Measurements from ENCODE around the gene GRHPR.

The GRHPR gene

GRCh38 chr9:37395663-37396062 lies 26.8 kb upstream of the GRHPR start:
- in situ Hi-C loops (cut with MboI; ENCODE audit: low sequenced_read_pairs), result loop anchor here (25.0 kb wide), 1 partner anchor 533 kb away; no protein-coding TSS in a partner anchor

GRCh38 chr9:37397948-37398347 lies 24.5 kb upstream of the GRHPR start:
- in situ Hi-C loops (cut with MboI; ENCODE audit: low sequenced_read_pairs), result loop anchor here (25.0 kb wide), 1 partner anchor 536 kb away; no protein-coding TSS in a partner anchor

DNA sequence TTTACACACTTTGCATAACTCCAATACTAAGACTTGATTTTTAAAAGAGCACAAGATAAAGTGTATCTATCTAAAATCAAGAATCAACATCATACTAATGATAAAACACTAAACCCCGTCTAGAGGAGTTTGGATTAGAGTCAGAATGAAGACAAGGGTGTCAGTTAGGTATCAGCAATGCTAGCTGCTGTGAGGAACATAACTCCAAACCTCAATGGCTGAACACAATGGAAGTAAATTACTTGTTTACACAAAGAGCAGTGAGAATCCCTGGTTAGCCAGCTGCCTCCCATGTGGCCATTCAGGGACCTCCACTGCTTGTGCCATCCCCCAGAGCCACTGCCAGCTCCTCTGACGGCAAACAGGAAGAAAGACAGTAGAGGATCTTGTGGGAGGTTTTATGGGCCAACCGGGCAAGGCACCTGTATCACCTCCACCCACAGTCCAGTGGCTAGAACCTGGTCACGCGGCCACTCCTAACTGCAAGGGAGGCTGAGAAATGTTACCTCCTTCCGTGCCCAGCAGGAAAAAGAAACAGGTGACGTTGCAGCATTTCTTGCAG lies 24.0 kb upstream of the GRHPR start:
- in situ Hi-C loops (cut with MboI; ENCODE audit: low sequenced_read_pairs), result loop anchor here (25.0 kb wide), 1 partner anchor 536 kb away; no protein-coding TSS in a partner anchor

GRCh38 chr9:37399336-37399735 lies 23.2 kb upstream of the GRHPR start:
- in situ Hi-C loops (cut with MboI; ENCODE audit: low sequenced_read_pairs), result loop anchor here (25.0 kb wide), 1 partner anchor 537 kb away; no protein-coding TSS in a partner anchor

DNA sequence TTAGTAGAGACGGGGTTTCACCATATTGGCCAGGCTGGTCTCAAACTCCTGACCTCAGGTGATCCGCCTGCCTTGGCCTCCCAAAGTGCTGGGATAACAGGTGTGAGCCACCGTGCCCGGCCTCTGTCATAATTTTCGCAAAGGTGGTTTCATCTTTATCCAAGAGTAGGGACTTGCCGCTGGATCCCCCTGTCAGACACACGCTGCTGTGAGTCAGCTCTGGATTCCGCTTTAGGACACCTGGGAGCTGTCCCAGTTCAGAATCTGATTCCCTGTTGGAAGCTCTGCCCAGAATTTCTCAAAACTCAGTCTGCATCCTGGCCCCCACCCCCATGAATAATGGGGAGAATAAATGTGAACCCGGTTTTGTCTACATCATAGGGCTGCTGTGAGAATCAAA lies 17.9 kb upstream of the GRHPR start:
- in situ Hi-C loops (cut with MboI; ENCODE audit: low sequenced_read_pairs), result no loop called here

DNA sequence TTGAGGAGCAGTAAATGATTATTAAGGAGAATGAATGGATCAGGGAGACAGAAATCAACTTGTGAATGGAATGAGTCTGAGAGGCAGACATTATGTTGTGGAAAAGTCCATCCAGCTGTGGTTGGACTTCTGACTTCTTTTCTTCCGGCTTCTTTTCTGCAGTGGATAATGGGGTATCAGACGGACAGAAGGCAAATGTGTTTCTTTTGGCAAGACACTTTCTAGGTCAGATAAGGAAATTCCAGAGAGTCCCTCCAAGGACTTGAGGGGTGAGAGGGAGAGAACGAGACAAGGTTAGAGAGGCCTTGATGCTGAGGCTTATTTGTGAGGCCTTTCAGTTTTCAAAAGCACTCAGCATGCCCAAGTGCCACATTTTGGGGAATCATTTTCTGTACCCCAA lies 17.1 kb upstream of the GRHPR start:
- in situ Hi-C loops (cut with MboI; ENCODE audit: low sequenced_read_pairs), result no loop called here

DNA sequence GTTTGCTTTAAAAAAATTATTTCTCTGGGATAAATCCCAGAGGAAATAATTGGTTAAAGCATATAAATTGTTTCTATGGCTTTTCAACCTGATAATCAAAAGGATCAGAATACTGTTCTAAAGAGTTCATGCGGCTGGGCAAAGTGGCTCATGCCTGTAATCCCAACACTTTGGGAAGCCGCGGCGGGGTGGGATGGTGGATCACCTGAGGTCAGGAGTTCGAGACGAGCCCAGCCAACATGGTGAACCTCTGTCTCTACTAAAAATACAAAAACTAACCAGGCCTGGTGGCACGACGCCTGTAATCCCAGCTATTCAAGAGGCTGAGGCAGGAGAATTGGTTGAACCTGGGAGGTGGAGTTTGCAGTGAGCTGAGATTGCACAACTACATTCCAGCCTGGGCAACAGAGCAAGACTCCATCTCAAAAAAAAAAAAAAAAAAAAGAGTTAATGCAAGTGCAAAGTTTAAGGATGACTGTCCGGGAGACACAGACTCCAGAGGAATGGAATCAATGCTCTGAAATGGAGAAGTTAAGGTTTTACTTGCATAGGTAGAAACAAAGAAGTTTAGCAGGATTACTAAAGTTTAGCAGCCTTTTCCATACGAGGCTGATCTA lies 16.6 kb upstream of the GRHPR start:
- in situ Hi-C loops (cut with MboI; ENCODE audit: low sequenced_read_pairs), result no loop called here

- in situ Hi-C loops (cut with MboI; ENCODE audit: low sequenced_read_pairs), result no loop called here
Observed at GRCh38 chr9:37406603-37407401, 15.7 kb upstream of the GRHPR start.

DNA sequence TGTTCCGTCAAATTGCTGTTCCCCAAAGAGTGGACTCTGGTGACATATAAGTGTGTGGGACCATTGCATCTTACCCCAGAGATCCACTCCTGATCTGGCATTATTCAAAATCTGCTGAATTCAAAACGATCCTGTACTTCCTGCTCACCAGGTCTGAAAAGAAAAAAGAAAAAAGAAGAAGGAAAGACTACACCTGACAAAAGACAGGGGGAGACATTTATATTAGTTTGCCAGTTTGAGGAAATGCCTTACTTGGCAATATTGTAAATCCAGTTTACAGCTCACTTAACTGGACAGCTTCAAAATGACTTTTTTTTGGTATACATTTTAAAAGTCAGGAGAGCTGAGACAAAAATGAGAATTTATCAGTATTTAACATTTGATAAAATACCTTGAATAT lies 15.0 kb upstream of the GRHPR start:
- in situ Hi-C loops (cut with MboI; ENCODE audit: low sequenced_read_pairs), result no loop called here

GRCh38 chr9:37408933-37409710 lies 13.4 kb upstream of the GRHPR start:
- in situ Hi-C loops (cut with MboI; ENCODE audit: low sequenced_read_pairs), result no loop called here

GRCh38 chr9:37410354-37410861 lies 12.1 kb upstream of the GRHPR start:
- in situ Hi-C loops (cut with MboI; ENCODE audit: low sequenced_read_pairs), result no loop called here

DNA sequence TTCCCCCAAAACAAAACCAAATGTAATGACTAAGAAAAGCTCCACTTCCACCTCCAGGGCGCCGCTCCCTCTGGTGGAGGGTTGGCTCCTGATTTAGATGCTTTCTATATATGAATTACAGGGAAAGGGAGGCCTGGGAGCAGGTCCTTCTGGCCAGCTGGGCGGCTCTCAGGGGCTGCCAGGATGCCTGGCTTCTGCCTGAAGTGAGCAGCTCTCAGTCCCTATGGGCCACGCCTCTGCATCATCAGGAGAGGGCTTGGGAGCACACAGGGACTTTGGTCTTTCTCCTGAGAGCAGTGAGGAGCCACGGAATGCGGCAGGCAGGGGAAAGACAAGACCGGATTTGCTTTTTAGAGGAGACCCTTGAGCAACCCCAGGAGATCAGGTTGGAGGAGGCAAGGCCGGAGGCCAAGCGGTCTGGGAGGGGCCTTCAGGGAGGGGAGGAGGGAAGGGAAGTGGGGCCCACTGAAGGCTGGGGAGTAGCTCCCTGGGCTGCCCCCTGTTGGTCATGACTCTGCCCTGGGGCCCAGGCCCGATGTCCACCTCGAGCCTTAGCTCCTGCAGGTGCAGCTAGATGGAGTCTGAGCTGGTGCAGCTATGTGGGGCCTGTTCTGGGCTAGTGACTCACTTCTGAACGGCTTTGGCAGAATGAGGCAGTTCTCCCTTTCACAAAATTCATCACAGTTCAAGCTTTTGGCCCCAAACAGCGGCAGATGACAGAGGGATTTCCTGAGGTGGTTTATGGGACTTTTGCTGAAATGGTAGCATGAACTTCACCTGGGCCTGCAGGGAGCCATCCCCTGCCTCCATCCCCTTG lies 11.3 kb upstream of the GRHPR start:
- in situ Hi-C loops (cut with MboI; ENCODE audit: low sequenced_read_pairs), result no loop called here

GRCh38 chr9:37412431-37413151 lies 9.9 kb upstream of the GRHPR start:
- in situ Hi-C loops (cut with MboI; ENCODE audit: low sequenced_read_pairs), result no loop called here

DNA sequence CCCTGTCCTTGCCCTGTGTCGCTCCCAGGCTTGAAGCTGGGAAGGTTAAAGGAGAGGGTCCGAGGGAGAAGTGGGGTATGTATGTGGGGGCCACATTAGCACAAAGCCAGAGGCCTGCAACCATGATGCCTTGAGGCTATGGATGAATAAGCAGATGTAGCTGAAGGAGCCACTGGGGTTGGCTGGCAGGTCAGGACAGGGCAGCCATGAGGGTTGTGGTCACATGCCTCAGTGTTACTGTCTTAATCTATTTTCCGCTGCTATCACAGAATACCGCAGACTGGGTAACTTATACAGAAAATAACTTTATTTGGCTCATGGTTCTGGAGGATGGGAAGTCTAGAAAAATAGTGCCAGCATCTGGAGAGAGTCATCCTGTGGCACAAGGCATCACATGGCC lies 9.2 kb upstream of the GRHPR start:
- in situ Hi-C loops (cut with MboI; ENCODE audit: low sequenced_read_pairs), result no loop called here

- in situ Hi-C loops (cut with MboI; ENCODE audit: low sequenced_read_pairs), result no loop called here
Observed at GRCh38 chr9:37414503-37414943, 8.0 kb upstream of the GRHPR start.

DNA sequence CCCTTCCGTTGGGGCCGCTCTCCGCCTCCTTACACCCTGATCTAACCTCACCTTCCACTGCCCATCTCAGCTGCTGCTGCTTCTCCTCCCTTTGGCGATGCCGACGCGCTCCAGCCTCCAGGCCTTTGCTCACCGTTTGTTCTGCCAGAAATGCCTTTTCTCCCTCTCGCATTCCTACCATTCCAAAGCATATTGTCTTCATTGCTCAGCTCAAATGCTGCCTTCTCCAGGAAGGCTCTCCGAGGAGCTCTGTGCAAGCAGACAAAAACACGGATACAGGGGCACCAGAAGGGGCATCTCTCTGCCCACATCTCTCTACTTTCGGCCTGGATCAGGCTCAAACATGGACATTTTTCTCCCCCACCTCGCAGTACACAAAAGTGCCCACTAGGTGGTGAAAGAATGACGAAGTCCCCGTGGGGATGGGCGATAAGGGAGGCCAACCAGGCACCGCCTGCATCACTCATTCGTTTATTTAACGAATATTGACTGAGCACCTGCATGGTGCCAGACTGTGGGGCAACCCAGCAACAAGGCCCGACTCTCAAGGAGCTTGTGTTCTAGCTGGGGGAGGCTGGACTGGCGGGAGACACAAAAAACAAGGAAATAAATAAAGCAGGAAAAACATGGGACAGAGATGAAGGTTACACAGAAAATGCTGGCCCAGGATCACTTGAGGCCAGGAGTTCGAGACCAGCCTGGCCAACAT lies 7.3 kb upstream of the GRHPR start:
- in situ Hi-C loops (cut with MboI; ENCODE audit: low sequenced_read_pairs), result no loop called here

- in situ Hi-C loops (cut with MboI; ENCODE audit: low sequenced_read_pairs), result no loop called here
Observed at GRCh38 chr9:37417252-37417803, 5.2 kb upstream of the GRHPR start.

GRCh38 chr9:37417857-37418618 lies 4.5 kb upstream of the GRHPR start:
- in situ Hi-C loops (cut with MboI; ENCODE audit: low sequenced_read_pairs), result no loop called here
